A549 (cell line): ENCODE results near the gene LACC1. TPM values are rescaled to one million over a fixed set of nuclear protein-coding genes. Genes with fewer than 3 reads are reported as not detected.

ENCODE experiments used
- ATAC-seq, 2 experiments: fragments of 200-7000 bp in 1 of 2; fragments of >200 bp in 1 of 2; cut with Nextera tagmentation in 1 of 2; cut with Tn5 transposase in 1 of 2; 3 replicates each; pipeline versions ENCODE4 v1.8.0 to v1.9.1; 2018 to 2020; ENCODE audit warnings: mild to moderate bottlenecking in 1 of 2, moderate library complexity in 1 of 2
- CTCF ChIA-PET: fragments of 300-600 bp; sonication (Branson Sonifier 250); formaldehyde crosslinking; extraction: SDS; loops from one replicate; lab custom pipeline; 2021; ENCODE audit warnings: antibody characterized with exemption, inconsistent platforms; lab: Yijun Ruan, JAX
- POLR2A ChIA-PET: fragments of 350-600 bp; formaldehyde crosslinking; extraction: SDS; loops from one replicate; lab custom pipeline; 2021; ENCODE audit warnings: antibody characterized with exemption, inconsistent platforms; lab: Yijun Ruan, JAX
- DNase-seq, 2 experiments: peaks; one replicate each; pipeline versions ENCODE4 v3.0.0 to v3.0.0-alpha.2; 2011 to 2016; ENCODE audit warnings: low read depth in 1 of 2, low spot score in 1 of 2
- FAIRE-seq: peaks from 2 replicates; lab custom pipeline; 2011; peaks lifted over from hg19 to GRCh38; lab: Jason Lieb, UNC
- H3K27ac ChIP-seq, 2 experiments: fragments of >200 bp; sonication (Bioruptor Twin); formaldehyde crosslinking; 3 replicates each; pipeline ENCODE4 v1.5.1; 2016 to 2017
- H3K4me1 ChIP-seq: fragments of >200 bp; sonication (Bioruptor Twin); formaldehyde crosslinking; 3 replicates; pipeline ENCODE4 v1.6.1; 2016
- H3K4me2 ChIP-seq: fragments of >200 bp; sonication (Bioruptor Twin); formaldehyde crosslinking; 3 replicates; pipeline ENCODE4 v1.6.1; 2016
- H3K4me3 ChIP-seq: fragments of >200 bp; sonication (Bioruptor Twin); formaldehyde crosslinking; 3 replicates; pipeline ENCODE4 v1.5.1; 2016
- H3K9me3 ChIP-seq: fragments of >200 bp; sonication (Bioruptor Twin); formaldehyde crosslinking; 3 replicates; pipeline ENCODE4 v1.6.1; 2016
- CBX2 ChIP-seq: fragments of 200-600 bp; sonication (generic); IDR thresholded peaks from 2 replicates; pipeline ENCODE4 v1.6.1; 2016; ENCODE audit warnings: low read depth, mild to moderate bottlenecking, borderline replicate concordance
- CEBPB ChIP-seq, 2 experiments: fragments of >200 bp in 1 of 2; sonication (Bioruptor Twin) in 1 of 2; formaldehyde crosslinking in 1 of 2; IDR thresholded peaks; 2 replicates each; pipeline ENCODE4 v1.6.1; 2012 to 2016
- CHD4 ChIP-seq: fragments of 200-600 bp; sonication (generic); IDR thresholded peaks from 2 replicates; pipeline ENCODE4 v1.6.1; 2016; ENCODE audit warnings: antibody characterized with exemption, mild to moderate bottlenecking, borderline replicate concordance
- FOSL2 ChIP-seq, 2 experiments: fragments of 450-650 bp in 1 of 2; fragments of >200 bp in 1 of 2; sonication (Bioruptor Twin) in 1 of 2; formaldehyde crosslinking; IDR thresholded peaks; 2 replicates each; pipeline versions ENCODE4 v1.5.0 to v1.6.1; 2016 to 2020; ENCODE audit warnings: mild to moderate bottlenecking in 1 of 2, moderate library complexity in 1 of 2
- GATA3 ChIP-seq: IDR thresholded peaks from 2 replicates; pipeline ENCODE4 v1.6.1; 2012; ENCODE audit warnings: borderline replicate concordance
- HOXA7 ChIP-seq: fragments of 250-450 bp; sonication (Bioruptor Pico); IDR thresholded peaks from 2 replicates; pipeline ENCODE4 v1.5.0; 2020; ENCODE audit warnings: mild to moderate bottlenecking, moderate library complexity
- JUN ChIP-seq, 2 experiments: fragments of >200 bp; sonication (Bioruptor Twin); formaldehyde crosslinking; IDR thresholded peaks; 2 replicates in 1 of 2; 3 replicates in 1 of 2; pipeline ENCODE4 v1.6.1; 2016 to 2017
- JUNB ChIP-seq: fragments of >200 bp; sonication (Bioruptor Twin); formaldehyde crosslinking; IDR thresholded peaks from 2 replicates; pipeline ENCODE4 v1.6.1; 2016
- MAX ChIP-seq: IDR thresholded peaks from 2 replicates; pipeline ENCODE4 v1.6.1; 2012
- MAZ ChIP-seq: fragments of 150-350 bp; IDR thresholded peaks from 2 replicates; pipeline ENCODE4 v1.6.1; 2014; ENCODE audit warnings: antibody characterized with exemption, low read depth, low read length, borderline replicate concordance
- NFE2L2 ChIP-seq: fragments of 150-350 bp; conservative IDR thresholded peaks from 2 replicates; pipeline ENCODE4 v1.6.1; 2014; ENCODE audit warnings: low read length
- NPAS2 ChIP-seq: fragments of 250-450 bp; sonication (Bioruptor Pico); IDR thresholded peaks from 2 replicates; pipeline ENCODE4 v1.8.0; 2022; ENCODE audit warnings: mild to moderate bottlenecking, moderate library complexity, borderline replicate concordance
- PHF8 ChIP-seq: fragments of 200-600 bp; sonication (generic); IDR thresholded peaks from 2 replicates; pipeline ENCODE4 v1.6.1; 2016; ENCODE audit warnings: low read depth, mild to moderate bottlenecking, antibody characterized with exemption, moderate library complexity, borderline replicate concordance
- POLR2A ChIP-seq: IDR thresholded peaks from 2 replicates; pipeline ENCODE4 v1.6.1; 2012; ENCODE audit warnings: mild to moderate bottlenecking, low read length
- RAD21 ChIP-seq, 2 experiments: fragments of >200 bp in 1 of 2; sonication (Bioruptor Twin) in 1 of 2; formaldehyde crosslinking in 1 of 2; IDR thresholded peaks in 1 of 2; conservative IDR thresholded peaks in 1 of 2; 2 replicates in 1 of 2; 3 replicates in 1 of 2; pipeline ENCODE4 v1.6.1; 2012 to 2018; ENCODE audit warnings: inconsistent platforms in 1 of 2
- RNF2 ChIP-seq: fragments of 200-600 bp; sonication (generic); IDR thresholded peaks from 2 replicates; pipeline ENCODE4 v1.6.1; 2016; ENCODE audit warnings: low read depth, mild to moderate bottlenecking, antibody characterized with exemption, moderate library complexity, borderline replicate concordance
- SMC3 ChIP-seq: fragments of >200 bp; sonication (Bioruptor Twin); formaldehyde crosslinking; IDR thresholded peaks from 3 replicates; pipeline ENCODE4 v1.6.1; 2018; ENCODE audit warnings: inconsistent platforms
- ZC3H11A ChIP-seq: fragments of 450-650 bp; IDR thresholded peaks from 2 replicates; pipeline ENCODE4 v1.6.1; 2014; ENCODE audit warnings: antibody characterized with exemption, mild to moderate bottlenecking
- ZSCAN20 ChIP-seq: fragments of 250-450 bp; sonication (Bioruptor Pico); IDR thresholded peaks from 2 replicates; pipeline ENCODE4 v1.8.0; 2022; ENCODE audit warnings: mild to moderate bottlenecking, moderate library complexity
- WGBS: methylation state at CpG from one replicate; pipeline ENCODE4 v1.1.6; 2017; ENCODE audit errors: missing lambda C conversion rate; 5-methylcytosine and 5-hydroxymethylcytosine counted together
- polyA plus RNA-seq, 4 experiments: library from polyadenylated mRNA; depleted of rRNA in 3 of 4; stranded (reverse); fragments of >200 nt; fragmentation: RNase III in 1 of 4; extraction: RNeasy Plus Mini Kit Qiagen cat#74134 plus additional on column Dnase treatment in 1 of 4; gene quantifications; 2 replicates in 3 of 4; 3 replicates in 1 of 4; pipeline ENCODE4 v1.2.3, GENCODE V29; 2011 to 2017
- TF ChIP-seq, protein P1 (sequence below): IDR thresholded peaks from 2 replicates; pipeline ENCODE4 v1.6.1; 2012
- TF ChIP-seq, protein P2 (sequence below): fragments of 200-600 bp; sonication (generic); IDR thresholded peaks from 2 replicates; pipeline ENCODE4 v1.6.1; 2016; ENCODE audit warnings: antibody characterized with exemption, mild to moderate bottlenecking, moderate library complexity

The LACC1 gene
- polyA plus RNA-seq, 2 of the 4 experiments (the other 2 are of a cell fraction), result 2.2 to 4.8 TPM

- ChIA-PET CTCF (no interaction called here), POLR2A (no interaction called here)
- ATAC-seq (no peak), DNase-seq (no peak)
- TF ChIP-seq, protein P1, sequence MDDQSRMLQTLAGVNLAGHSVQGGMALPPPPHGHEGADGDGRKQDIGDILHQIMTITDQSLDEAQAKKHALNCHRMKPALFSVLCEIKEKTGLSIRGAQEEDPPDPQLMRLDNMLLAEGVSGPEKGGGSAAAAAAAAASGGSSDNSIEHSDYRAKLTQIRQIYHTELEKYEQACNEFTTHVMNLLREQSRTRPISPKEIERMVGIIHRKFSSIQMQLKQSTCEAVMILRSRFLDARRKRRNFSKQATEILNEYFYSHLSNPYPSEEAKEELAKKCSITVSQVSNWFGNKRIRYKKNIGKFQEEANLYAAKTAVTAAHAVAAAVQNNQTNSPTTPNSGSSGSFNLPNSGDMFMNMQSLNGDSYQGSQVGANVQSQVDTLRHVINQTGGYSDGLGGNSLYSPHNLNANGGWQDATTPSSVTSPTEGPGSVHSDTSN, result no peak
- no peak for TF ChIP-seq NPAS2 (CRISPR knock-in tag)
- no peak for TF ChIP-seq RNF2
- TF ChIP-seq CBX2, result no peak
- TF ChIP-seq GATA3, result no peak
- no peak for TF ChIP-seq POLR2A
- TF ChIP-seq CHD4, result no peak
- TF ChIP-seq, all 56 proteins: peak for 0
- FAIRE-seq, result no peak
- H3K4me2 ChIP-seq, result no peak overlapping the region
- peaks cover 17% of the 10 kb centered on the region for H3K9me3 ChIP-seq
- H3K27ac ChIP-seq, result no peak overlapping the region
- 97% methylated on average over 1 of the region's 1 CpG for WGBS
- H3K4me3 ChIP-seq, result no peak overlapping the region
- H3K4me1 ChIP-seq, result peaks cover 10% of the 10 kb centered on the region; the same call in 1 of the 3 replicates
Measured at GRCh38 chr13:43850873-43851272, 28.8 kb upstream of the LACC1 start.

DNA sequence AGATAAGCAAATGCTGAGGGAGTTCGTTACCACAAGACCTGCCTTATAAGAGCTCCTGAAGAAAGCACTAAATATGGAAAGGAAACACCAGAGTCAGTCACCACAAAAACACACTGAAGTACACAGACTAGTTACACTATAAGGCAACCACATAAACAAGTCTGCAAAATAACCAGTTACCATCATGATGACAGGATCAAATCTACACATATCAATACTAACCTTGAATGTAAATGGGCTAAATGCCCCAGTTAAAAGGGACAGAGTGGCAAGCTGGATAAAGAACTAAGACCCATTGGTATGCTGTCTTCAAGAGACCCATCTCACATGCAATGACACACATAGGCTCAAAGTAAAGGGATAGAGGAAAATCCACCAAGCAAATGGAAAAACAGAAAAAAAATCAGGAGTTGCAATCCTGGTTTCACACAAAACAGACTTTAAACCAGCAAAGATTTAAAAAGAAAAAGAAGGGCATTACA, 26.7 kb upstream of the LACC1 start:
- no peak for FAIRE-seq
- CTCF ChIA-PET, result interaction anchor here (0.8 kb wide), 1 partner anchor 48 kb away, joined by 3 read pairs; no protein-coding TSS in a partner anchor
- 86% methylated on average over 1 of the region's 1 CpG for WGBS

More for the DNA sequence above, 26.7 kb upstream of the LACC1 start:
- POLR2A ChIA-PET, result no interaction called here
- ATAC-seq (no peak), DNase-seq (no peak)
- H3K27ac ChIP-seq, result no peak overlapping the region
- H3K9me3 ChIP-seq, result peaks cover 17% of the 10 kb centered on the region
- H3K4me3 ChIP-seq, result no peak overlapping the region
- peaks cover 7% of the 10 kb centered on the region; the same call in 1 of the 3 replicates for H3K4me1 ChIP-seq
- TF ChIP-seq POLR2A, result no peak
- TF ChIP-seq, protein P1, result no peak
- no peak for TF ChIP-seq SMC3
- TF ChIP-seq PHF8, result no peak
- TF ChIP-seq JUNB, result no peak
- TF ChIP-seq RAD21 (conservative IDR thresholded peaks at IDR 0.05 in 1 of 2, IDR thresholded peaks at IDR 0.05 in 1 of 2), result no peak
- no peak for TF ChIP-seq RNF2
- TF ChIP-seq NFE2L2, result no peak
- no peak for TF ChIP-seq FOSL2 (IDR thresholded peaks at IDR 0.05)
- TF ChIP-seq FOSL2 (CRISPR knock-in tag; IDR thresholded peaks at IDR 0.05), result no peak
- no peak for TF ChIP-seq NPAS2 (CRISPR knock-in tag)
- TF ChIP-seq MAZ, result no peak
- no peak for TF ChIP-seq HOXA7 (CRISPR knock-in tag)
- TF ChIP-seq MAX, result no peak
- no peak for TF ChIP-seq CEBPB (IDR thresholded peaks at IDR 0.05)
- no peak for TF ChIP-seq ZSCAN20 (CRISPR knock-in tag)
- no peak for TF ChIP-seq JUN (IDR thresholded peaks at IDR 0.05)
- no peak for TF ChIP-seq ZC3H11A
- TF ChIP-seq, protein P2, sequence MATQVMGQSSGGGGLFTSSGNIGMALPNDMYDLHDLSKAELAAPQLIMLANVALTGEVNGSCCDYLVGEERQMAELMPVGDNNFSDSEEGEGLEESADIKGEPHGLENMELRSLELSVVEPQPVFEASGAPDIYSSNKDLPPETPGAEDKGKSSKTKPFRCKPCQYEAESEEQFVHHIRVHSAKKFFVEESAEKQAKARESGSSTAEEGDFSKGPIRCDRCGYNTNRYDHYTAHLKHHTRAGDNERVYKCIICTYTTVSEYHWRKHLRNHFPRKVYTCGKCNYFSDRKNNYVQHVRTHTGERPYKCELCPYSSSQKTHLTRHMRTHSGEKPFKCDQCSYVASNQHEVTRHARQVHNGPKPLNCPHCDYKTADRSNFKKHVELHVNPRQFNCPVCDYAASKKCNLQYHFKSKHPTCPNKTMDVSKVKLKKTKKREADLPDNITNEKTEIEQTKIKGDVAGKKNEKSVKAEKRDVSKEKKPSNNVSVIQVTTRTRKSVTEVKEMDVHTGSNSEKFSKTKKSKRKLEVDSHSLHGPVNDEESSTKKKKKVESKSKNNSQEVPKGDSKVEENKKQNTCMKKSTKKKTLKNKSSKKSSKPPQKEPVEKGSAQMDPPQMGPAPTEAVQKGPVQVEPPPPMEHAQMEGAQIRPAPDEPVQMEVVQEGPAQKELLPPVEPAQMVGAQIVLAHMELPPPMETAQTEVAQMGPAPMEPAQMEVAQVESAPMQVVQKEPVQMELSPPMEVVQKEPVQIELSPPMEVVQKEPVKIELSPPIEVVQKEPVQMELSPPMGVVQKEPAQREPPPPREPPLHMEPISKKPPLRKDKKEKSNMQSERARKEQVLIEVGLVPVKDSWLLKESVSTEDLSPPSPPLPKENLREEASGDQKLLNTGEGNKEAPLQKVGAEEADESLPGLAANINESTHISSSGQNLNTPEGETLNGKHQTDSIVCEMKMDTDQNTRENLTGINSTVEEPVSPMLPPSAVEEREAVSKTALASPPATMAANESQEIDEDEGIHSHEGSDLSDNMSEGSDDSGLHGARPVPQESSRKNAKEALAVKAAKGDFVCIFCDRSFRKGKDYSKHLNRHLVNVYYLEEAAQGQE, result no peak
- no peak for TF ChIP-seq GATA3
- no peak overlapping the region for H3K4me2 ChIP-seq
